ENCODE results near the gene IL1RAPL2.

Gene IL1RAPL2

GRCh38 chrX:105038672-105039328 is 472.8 kb downstream of the IL1RAPL2 start:
- DNase-seq (ENCODE audit: low spot score): no peak
- no peak overlapping the region for H3K27ac ChIP-seq
- no peak overlapping the region for H3K4me3 ChIP-seq
- TF ChIP-seq CTCF (IDR thresholded peaks at IDR 0.05): no peak

GRCh38 chrX:105050921-105051320 is 484.9 kb downstream of the IL1RAPL2 start:
- no peak for DNase-seq (ENCODE audit: low spot score)

GRCh38 chrX:105051364-105051763 is 485.4 kb downstream of the IL1RAPL2 start:
- DNase-seq (ENCODE audit: low spot score): no peak
- no peak for TF ChIP-seq CTCF (IDR thresholded peaks at IDR 0.05)
- H3K27ac ChIP-seq: no peak overlapping the region
- H3K4me3 ChIP-seq: no peak overlapping the region

More at GRCh38 chrX:105050921-105051320, 484.9 kb downstream of the IL1RAPL2 start:
- Histone ChIP-seq H3K27ac (no peak overlapping the region), H3K4me3 (no peak overlapping the region)
- no peak for TF ChIP-seq CTCF (IDR thresholded peaks at IDR 0.05)

GRCh38 chrX:105052926-105053325 is 486.9 kb downstream of the IL1RAPL2 start:
- DNase-seq (ENCODE audit: low spot score): no peak
- H3K27ac ChIP-seq: no peak overlapping the region
- no peak for TF ChIP-seq CTCF (IDR thresholded peaks at IDR 0.05)
- H3K4me3 ChIP-seq: no peak overlapping the region

- H3K4me3 ChIP-seq: no peak overlapping the region
- DNase-seq (ENCODE audit: low spot score): no peak
- no peak overlapping the region for H3K27ac ChIP-seq
- TF ChIP-seq CTCF (IDR thresholded peaks at IDR 0.05): no peak
Observed at GRCh38 chrX:105063743-105064142, 497.7 kb downstream of the IL1RAPL2 start.

- Histone ChIP-seq H3K27ac (no peak overlapping the region), H3K4me3 (no peak overlapping the region)
- no peak for DNase-seq (ENCODE audit: low spot score)
- no peak for TF ChIP-seq CTCF (IDR thresholded peaks at IDR 0.05)
Observed at GRCh38 chrX:105098201-105098600, 532.2 kb downstream of the IL1RAPL2 start.

- DNase-seq (ENCODE audit: low spot score): no peak
- no peak for TF ChIP-seq CTCF (IDR thresholded peaks at IDR 0.05)
- Histone ChIP-seq H3K4me3 (no peak overlapping the region), H3K27ac (no peak overlapping the region)
Observed at GRCh38 chrX:105098812-105099211, 532.8 kb downstream of the IL1RAPL2 start.

Data from coronary artery (tissue), 2 donors.